ENCODE results near the gene MYOCD.
"Not testable (repeated sequence)": the region's sequence is repeated elsewhere in the genome, so short reads cannot be mapped to it uniquely, and the experiment has no call there.

MYOCD gene, protein sequence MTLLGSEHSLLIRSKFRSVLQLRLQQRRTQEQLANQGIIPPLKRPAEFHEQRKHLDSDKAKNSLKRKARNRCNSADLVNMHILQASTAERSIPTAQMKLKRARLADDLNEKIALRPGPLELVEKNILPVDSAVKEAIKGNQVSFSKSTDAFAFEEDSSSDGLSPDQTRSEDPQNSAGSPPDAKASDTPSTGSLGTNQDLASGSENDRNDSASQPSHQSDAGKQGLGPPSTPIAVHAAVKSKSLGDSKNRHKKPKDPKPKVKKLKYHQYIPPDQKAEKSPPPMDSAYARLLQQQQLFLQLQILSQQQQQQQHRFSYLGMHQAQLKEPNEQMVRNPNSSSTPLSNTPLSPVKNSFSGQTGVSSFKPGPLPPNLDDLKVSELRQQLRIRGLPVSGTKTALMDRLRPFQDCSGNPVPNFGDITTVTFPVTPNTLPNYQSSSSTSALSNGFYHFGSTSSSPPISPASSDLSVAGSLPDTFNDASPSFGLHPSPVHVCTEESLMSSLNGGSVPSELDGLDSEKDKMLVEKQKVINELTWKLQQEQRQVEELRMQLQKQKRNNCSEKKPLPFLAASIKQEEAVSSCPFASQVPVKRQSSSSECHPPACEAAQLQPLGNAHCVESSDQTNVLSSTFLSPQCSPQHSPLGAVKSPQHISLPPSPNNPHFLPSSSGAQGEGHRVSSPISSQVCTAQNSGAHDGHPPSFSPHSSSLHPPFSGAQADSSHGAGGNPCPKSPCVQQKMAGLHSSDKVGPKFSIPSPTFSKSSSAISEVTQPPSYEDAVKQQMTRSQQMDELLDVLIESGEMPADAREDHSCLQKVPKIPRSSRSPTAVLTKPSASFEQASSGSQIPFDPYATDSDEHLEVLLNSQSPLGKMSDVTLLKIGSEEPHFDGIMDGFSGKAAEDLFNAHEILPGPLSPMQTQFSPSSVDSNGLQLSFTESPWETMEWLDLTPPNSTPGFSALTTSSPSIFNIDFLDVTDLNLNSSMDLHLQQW

DNA sequence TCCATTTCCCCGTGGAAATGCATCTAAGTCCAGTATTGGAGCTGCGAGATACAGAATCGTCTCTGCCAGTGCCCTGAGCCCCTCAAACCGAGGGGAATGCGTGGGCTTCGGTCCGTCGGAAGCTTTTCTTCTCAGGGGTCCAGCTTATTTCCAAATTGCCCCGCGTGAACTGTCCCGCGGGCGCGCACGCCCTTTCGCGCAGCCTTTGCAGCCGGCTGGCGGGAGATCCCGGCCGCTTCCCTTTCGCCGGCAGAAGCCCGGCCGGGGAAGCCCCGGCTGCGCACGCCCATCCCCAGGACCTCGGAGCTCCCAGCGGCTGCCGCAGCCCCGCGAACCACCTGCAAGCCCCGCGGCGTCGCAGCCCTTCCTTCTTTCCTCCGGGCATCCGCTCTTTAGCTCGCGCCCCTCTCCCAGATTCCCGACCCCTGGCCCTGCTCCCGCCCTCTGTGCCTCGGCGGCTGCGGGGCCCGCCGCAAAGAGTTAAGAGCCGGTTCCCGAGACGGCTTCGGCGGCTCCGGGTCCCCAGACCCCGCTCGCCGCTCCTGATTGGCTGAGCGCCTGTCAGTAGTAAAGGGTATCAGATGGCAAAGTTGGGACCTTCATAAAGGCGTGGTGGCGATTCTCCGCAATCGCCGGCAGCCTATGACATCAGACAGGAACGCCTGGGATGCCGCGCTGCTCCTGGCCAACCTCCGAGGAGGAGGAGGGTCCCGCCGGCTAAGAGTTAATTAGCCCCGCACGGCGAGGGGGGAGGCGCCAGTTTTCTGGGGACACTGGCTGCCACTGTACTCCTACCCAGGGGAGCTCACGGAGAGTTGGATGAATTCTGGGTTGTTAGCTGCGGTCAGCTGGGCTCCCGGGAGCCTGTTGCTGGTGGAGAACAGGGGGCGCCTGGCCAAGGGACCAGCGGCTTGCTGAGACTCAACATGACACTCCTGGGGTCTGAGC lies at the start of gene MYOCD:
TSS of gene MYOCD (plus strand) at position 628 of the 948 bp plus-strand sequence. CDS start at position 927, 299 bp downstream.
- no peak for DNase-seq

DNA sequence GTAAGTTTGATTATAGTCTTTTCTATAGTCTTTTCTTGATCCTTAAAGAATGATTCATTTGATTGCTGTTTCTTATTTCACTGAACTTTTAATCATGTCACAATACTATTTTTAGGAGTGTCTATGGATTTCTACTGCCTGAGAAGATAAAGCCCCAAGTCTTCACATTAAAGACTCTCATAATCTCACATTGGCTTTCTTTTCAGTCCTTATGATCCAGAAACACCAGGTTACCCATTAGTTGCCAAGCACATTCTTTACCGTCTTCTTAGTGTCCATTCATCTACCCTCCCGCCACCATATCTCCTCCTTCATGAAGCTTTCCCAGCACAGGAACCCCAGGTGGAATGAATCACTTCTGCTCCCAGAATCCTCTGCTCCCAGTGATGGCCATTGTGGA lies 49.5 kb upstream of the MYOCD start:
- DNase-seq = no peak

GRCh38 chr17:12618557-12618956 lies 47.1 kb upstream of the MYOCD start:
- no peak for DNase-seq

- DNase-seq = no peak
These were observed 46.1 kb upstream of the MYOCD start for GRCh38 chr17:12619459-12620199.

GRCh38 chr17:12620200-12620720 lies 45.4 kb upstream of the MYOCD start:
- DNase-seq = no peak

GRCh38 chr17:12622726-12623125 lies 43.0 kb upstream of the MYOCD start:
- DNase-seq = no peak

DNA sequence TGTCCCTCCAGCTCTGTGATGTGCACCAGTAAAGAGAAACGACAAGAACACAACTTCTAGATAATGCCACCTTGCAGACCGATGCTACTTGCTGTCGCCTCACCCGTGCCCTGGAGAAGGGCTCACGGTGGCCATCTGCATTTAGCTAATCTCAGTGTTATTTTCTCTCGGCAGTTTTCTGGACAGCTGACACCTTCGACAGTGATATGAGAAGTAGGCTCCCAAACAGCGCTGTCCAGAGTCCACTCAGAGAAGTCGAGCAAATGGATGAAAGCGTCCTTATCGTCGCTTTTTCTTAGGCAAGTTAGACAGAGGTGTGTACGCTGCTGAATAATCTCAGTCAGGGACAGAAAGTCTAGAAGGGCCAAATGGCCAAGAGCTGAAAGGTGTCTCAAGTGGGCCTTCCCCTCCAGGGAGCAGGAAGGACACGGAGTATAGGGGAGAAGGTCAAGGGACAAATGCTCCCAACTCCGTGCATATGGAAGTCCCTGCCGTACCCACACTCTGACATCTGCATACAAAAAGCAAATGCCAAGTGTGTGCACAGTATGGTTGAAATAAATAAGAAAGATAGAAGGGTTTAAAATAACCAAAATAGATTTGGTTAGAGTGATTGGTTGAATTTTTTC lies 42.4 kb upstream of the MYOCD start:
- DNase-seq = no peak

DNA sequence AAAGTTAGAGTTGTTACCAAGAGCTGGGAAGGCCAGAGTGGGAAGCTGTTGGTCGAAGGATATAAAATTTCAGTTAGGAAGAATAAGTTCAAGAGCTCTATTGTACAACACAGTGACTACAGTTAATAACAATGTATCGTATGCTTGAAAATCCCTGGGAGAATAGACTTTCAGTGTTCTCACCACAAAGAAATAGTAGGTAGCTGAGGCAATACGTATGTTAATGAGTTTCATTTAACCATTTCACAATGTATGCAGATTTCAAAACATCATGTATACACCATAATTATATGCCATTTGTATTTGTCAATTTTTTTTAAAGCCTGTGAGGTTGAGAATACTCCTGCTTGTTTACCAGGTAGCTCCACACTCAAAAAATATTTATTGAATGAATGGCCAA lies 41.5 kb upstream of the MYOCD start:
- DNase-seq = no peak

DNA sequence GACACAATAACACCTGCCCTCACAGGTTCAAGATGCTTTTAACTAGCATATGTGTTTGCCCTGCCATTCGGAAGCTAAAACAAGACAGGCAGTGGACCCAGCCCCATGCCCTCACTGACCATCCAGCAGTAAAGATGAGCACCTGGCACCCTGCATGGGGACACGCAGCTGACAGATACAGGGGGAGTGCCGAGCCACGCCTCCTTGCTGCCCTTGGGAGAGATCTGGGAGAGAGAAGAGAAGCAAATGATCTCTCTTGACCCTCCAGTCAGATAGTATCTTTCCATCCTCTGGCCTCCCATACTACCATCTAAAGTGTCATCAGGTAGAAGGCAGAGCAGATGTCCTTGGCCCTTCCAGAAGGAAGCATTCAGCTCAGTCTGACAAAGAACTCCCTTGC lies 40.6 kb upstream of the MYOCD start:
- no peak for DNase-seq

GRCh38 chr17:12627177-12627629 lies 38.5 kb upstream of the MYOCD start:
- no peak for DNase-seq

- no peak for DNase-seq
These were observed 37.8 kb upstream of the MYOCD start for GRCh38 chr17:12627781-12628451.

DNA sequence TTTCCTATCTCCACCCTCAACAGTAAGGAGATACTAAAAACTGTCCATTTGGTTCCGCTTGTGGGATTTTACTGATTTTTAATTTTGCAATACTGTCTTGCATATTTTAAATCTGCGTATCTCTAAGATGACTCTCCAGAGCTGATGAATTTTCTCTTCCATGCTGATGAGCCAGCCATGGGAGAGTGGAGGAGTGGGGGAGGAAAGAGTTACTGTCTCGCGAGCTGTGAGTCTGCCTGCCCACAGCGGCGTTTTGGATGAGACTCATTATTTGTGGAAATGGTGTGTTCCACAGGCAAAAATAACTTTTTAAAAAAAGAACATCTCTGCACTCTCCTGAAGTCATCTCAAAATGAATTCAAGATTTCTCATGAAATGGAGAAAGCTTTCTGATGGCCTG lies 34.6 kb upstream of the MYOCD start:
- DNase-seq = no peak

DNA sequence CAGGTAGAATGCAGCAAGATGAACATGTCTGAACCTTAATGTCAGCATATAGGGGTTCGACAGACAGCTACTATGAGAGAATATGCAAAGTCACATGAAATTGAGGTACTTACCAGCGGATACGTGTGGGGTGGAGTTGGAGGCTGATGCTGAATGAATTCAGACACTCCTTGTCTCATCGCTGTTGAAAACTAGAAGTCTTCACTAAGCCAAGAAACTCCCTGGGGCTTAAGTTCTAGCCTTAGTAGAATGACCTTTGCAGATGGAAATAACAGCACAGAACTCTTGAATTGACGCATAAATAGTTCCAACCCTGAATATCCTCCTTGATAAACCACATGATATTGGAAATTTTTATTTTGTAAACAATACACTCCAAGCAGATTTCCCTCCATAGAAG lies 32.9 kb upstream of the MYOCD start:
- no peak for DNase-seq

DNA sequence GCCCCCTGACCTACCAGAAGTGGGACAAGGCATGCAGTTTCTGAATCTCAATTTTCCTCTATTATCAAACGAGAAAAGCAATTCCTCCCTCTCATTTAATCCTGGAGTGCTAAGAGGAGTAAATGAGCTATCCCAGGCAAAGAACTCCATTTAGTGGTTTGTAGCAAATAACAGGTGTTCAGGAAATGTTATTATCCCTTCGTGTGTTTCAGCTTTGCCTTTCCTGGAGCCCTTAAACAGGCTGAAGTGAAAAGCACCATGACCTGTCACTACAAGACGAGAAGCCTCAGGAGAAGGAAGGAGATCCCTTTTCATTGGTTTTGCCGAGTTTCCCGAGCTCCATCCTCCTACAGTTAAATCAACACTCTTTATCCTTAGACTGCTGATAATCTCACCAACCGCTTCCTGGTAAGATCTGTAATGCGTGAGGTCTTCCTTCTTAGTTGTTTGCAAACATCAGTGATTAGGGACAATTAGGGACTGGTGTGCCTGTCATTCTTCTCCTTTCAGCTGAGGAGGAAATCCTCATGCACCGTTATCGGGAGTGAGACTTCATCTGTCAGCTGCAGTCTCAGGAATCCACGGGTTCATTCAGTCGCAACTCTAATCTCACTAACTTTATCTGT lies 30.8 kb upstream of the MYOCD start:
- DNase-seq = no peak

GRCh38 chr17:12635996-12636395 lies 29.7 kb upstream of the MYOCD start:
- DNase-seq = not testable (repeated sequence)

DNA sequence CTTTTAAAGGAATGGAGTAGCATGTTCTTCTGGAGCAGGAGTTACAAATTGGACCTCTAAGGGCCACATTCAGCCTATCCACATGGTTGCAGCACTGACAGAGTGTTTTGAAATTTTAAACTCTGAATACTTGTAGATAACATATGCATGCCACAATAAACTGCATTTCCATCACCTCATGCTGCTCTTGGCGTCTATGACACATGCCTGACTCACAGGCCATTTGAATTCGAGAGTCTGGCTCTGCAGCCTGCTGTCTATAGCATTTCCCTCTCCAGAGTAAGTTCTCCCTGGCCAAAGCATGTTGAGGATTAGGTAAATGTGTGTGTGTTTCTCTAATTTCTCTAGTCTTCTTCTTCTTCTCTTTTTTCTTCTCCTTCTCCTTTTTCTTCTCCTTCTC lies 28.7 kb upstream of the MYOCD start:
- no peak for DNase-seq

- DNase-seq = no peak
These were observed 27.7 kb upstream of the MYOCD start for GRCh38 chr17:12637745-12638651.

DNA sequence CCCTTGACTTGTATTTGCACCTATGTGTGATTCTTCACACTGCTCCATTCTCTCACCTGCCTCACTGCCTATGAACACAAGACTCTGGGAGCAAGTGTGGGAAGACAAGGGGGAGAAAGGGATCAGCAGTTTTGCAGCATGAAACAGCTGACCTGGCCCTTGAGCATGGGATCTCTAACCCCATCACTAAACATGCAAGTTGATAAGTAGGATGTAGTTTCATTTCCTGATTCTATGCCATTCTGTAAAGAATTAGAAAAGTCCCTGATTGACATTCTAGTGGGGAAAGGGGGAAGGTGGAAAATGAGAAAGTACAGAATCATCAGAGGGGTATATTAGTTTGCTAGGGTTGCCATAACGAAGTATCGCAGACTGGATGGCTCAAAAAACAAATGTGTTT lies 25.3 kb upstream of the MYOCD start:
- DNase-seq = no peak

DNA sequence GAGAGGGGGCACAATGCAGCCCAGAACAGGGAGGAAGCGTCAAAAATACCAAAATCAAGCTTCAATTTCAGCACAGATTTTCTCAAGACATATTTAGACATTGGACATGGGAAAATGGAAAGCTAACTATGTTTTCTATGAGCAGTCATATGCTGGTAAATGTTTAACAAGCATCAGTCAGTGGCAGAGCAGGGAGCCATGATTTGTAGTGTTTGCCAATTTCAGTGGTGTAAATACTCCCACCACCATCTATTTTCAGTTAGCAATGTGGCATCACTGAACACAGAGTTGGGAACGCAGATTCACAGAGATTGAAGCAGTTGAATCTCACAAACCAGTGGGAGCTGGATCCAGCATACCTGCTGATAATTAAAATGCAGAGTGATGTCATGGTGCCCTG lies 24.6 kb upstream of the MYOCD start:
- no peak for DNase-seq
